Natural killer cell treated with Interleukin-12 subunit alpha and Interleukin-12 subunit beta and Interleukin-15 and Interleukin-18, amount 100 ng/mL, for 72 hours (primary cell): ENCODE results near the gene STAT3. TPM values are rescaled to one million over a fixed set of nuclear protein-coding genes. Genes with fewer than 3 reads are reported as not detected.
"Not testable (repeated sequence)": the region's sequence is repeated elsewhere in the genome, so short reads cannot be mapped to it uniquely, and the experiment has no call there.

Source experiments
- ATAC-seq, 2 donors: fragments of 150-1000 bp; cut with Tn5 transposase in 1 of 2; sonication (Bioruptor Pico), chemical (Tn5 transposase) in 1 of 2; 2 replicates each; pipeline ENCODE4 v1.10.0; 2021
- DNase-seq: peaks from one replicate; pipeline ENCODE4 v3.0.0; 2022; ENCODE audit warnings: low spot score
- H3K27ac Mint-ChIP-seq, 2 donors: 1 replicate in 1 of 2; 2 replicates in 1 of 2; pipeline ENCODE4 v1.8.0; 2022; ENCODE audit warnings: mixed read lengths in 2 of 2, mild to moderate bottlenecking in 1 of 2, moderate library complexity in 1 of 2
- H3K27me3 Mint-ChIP-seq, 2 donors: 1 replicate in 1 of 2; 2 replicates in 1 of 2; pipeline ENCODE4 v1.8.0; 2022; ENCODE audit warnings: mixed read lengths in 2 of 2
- H3K36me3 Mint-ChIP-seq: one replicate; pipeline ENCODE4 v1.8.0; 2022; ENCODE audit warnings: mixed read lengths
- H3K4me1 Mint-ChIP-seq, 2 donors: 1 replicate in 1 of 2; 2 replicates in 1 of 2; pipeline ENCODE4 v1.8.0; 2022; ENCODE audit warnings: low read depth in 2 of 2, mixed read lengths in 2 of 2, mild to moderate bottlenecking in 1 of 2
- H3K4me3 Mint-ChIP-seq: one replicate; pipeline ENCODE4 v1.8.0; 2022; ENCODE audit warnings: mixed read lengths
- H3K9me3 Mint-ChIP-seq: 2 replicates; pipeline ENCODE4 v1.8.0; 2022; ENCODE audit warnings: mixed read lengths
- total RNA-seq, 2 donors: library from RNA; stranded (reverse); gene quantifications; one replicate each; pipeline ENCODE4 v1.2.3, GENCODE V29; 2022

STAT3 gene
- total RNA-seq, 2 donors from 2014 or later, result 171 to 344 TPM

GRCh38 chr17:42271006-42271778, 117.0 kb downstream of the STAT3 start:
- ATAC-seq (peak in 1 of 2 donors; percentile 32), DNase-seq (no peak)
- peak overlapping the region; percentile 89 to 92 for H3K27ac Mint-ChIP-seq
- no peaks in the 10 kb centered on the region for H3K9me3 Mint-ChIP-seq
- H3K4me1 Mint-ChIP-seq, result peaks cover 69% of the 10 kb centered on the region in 2 donors
- H3K36me3 Mint-ChIP-seq, result peaks cover 12% of the 10 kb centered on the region
- peak overlapping the region; percentile 100 for H3K4me3 Mint-ChIP-seq
- no peaks in the 10 kb centered on the region for H3K27me3 Mint-ChIP-seq

DNA sequence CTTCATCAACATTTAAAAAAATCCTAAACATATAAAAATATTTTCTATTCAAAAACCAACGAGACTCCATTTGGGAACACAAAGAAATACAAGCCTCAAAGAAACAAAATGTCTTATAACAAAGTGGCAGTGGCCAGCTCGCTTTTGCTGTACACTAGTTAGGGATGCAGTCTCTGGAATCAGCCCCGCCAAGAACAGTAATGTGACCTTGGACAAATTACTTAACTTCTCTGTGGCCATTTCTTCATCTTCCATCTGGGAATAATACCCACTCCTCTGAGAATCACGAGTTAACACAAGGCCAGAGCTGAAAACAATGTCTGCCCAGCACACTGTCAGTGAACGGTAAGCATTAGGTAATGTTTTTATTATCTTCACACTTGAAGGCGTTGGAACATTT, 117.6 kb downstream of the STAT3 start:
- Mint-ChIP-seq H3K4me3 (peak overlapping the region; percentile 100), H3K27me3 (no peaks in the 10 kb centered on the region), H3K9me3 (no peaks in the 10 kb centered on the region), H3K4me1 (peaks cover 68 to 69% of the 10 kb centered on the region in 2 donors), H3K36me3 (peaks cover 10% of the 10 kb centered on the region), H3K27ac (peak overlapping the region; percentile 89 to 92)
- ATAC-seq, result no peak
- no peak for DNase-seq

- no peak for DNase-seq
- ATAC-seq, result no peak
- Mint-ChIP-seq H3K36me3 (peaks cover 6% of the 10 kb centered on the region), H3K27ac (peak overlapping the region; percentile 89 to 92), H3K27me3 (no peaks in the 10 kb centered on the region), H3K4me1 (peaks cover 64 to 68% of the 10 kb centered on the region in 2 donors), H3K4me3 (peak overlapping the region; percentile 18), H3K9me3 (no peaks in the 10 kb centered on the region)
These were observed 118.1 kb downstream of the STAT3 start for GRCh38 chr17:42270170-42270535.

DNA sequence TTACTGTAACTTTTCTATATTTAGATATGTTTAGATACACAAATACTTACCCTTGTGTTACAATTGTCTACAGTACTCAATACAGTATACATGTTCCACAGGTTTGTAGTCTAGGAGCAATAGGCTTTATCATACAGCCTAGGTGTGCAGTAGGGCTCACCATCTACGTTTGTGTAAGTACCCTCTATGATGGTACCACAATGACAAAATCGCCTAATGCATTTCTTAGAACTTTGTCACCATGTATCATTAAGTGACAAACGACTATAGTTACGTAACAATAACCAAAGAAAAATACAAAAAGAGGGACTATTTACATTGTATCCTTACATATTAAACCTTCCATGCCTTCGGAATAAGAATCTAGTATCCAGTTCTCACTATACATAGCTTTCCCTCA, 120.0 kb downstream of the STAT3 start:
- no peaks in the 10 kb centered on the region for H3K27me3 Mint-ChIP-seq
- H3K9me3 Mint-ChIP-seq, result no peaks in the 10 kb centered on the region
- peaks cover 5% of the 10 kb centered on the region for H3K36me3 Mint-ChIP-seq
- H3K4me3 Mint-ChIP-seq, result peak overlapping the region; percentile 36
- DNase-seq (no peak), ATAC-seq (no peak)
- peaks cover 46 to 55% of the 10 kb centered on the region in 2 donors for H3K4me1 Mint-ChIP-seq
- peak overlapping the region; percentile 83 to 89 for H3K27ac Mint-ChIP-seq

- ATAC-seq (peak; percentile 96), DNase-seq (peak; percentile 75)
- Mint-ChIP-seq H3K9me3 (no peaks in the 10 kb centered on the region), H3K4me1 (peaks cover 36 to 47% of the 10 kb centered on the region in 2 donors), H3K27ac (peak overlapping the region; percentile 94 to 97), H3K27me3 (no peaks in the 10 kb centered on the region), H3K36me3 (peaks cover 5% of the 10 kb centered on the region), H3K4me3 (peak overlapping the region; percentile 56)
These were observed 121.1 kb downstream of the STAT3 start for GRCh38 chr17:42266918-42267766.

DNA sequence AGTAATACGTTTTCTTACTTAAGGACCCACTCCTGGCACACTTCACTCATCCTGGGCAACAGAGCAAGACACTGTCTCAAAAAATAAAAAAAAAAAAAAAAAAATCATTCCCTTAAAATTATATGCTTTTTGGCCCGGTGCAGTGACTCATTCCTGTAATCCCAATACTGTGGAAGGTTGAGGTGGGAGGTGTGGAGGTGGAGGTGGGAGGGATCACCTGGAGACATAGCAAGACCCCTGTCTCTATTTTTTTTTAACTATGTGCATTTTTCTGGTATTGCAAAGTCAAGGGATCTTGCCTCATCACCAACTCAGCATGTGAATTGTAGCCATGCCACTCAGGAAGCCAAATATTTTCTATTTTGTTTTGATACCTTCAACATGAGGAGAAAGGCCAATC, 121.8 kb downstream of the STAT3 start:
- Mint-ChIP-seq H3K27ac (peak overlapping the region; percentile 94 to 97), H3K9me3 (no peaks in the 10 kb centered on the region), H3K4me3 (peak overlapping the region; percentile 56), H3K36me3 (peaks cover 5% of the 10 kb centered on the region), H3K27me3 (no peaks in the 10 kb centered on the region), H3K4me1 (peaks cover 30 to 40% of the 10 kb centered on the region in 2 donors)
- DNase-seq, result no peak
- no peak for ATAC-seq

DNA sequence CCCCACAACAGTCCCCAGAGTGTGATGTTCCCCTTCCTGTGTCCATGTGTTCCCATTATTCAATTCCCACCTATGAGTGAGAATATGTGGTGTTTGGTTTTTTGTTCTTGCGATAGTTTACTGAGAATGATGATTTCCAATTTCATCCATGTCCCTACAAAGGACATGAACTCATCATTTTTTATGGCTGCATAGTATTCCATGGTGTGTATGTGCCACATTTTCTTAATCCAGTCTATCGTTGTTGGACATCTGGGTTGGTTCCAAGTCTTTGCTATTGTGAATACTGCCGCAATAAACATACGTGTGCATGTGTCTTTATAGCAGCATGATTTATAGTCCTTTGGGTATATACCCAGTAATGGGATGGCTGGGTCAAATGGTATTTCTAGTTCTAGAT, 123.9 kb downstream of the STAT3 start:
- not testable (repeated sequence) for H3K27me3 Mint-ChIP-seq, H3K4me3 Mint-ChIP-seq, H3K36me3 Mint-ChIP-seq, H3K9me3 Mint-ChIP-seq, ATAC-seq, H3K27ac Mint-ChIP-seq, DNase-seq
- H3K4me1 Mint-ChIP-seq, result peaks cover 19 to 26% of the 10 kb centered on the region in 2 donors

Other genes starting within 250 kb of the STAT3 start
- 10 to 100 TPM; 67.4 to 73.7 TPM for gene RAB5C, start 233.5 kb downstream of the STAT3 start, total RNA-seq
- gene KCNH4, start 207.3 kb downstream of the STAT3 start, total RNA-seq, result 1 to 10 TPM in 1 of 2 donors, under 1 TPM in 1; 0.33 to 2.5 TPM
- gene HCRT, start 203.0 kb downstream of the STAT3 start, total RNA-seq, result not detected
- gene GHDC, start 193.9 kb downstream of the STAT3 start, total RNA-seq, result 10 to 100 TPM; 13.2 to 17.5 TPM
- 100 to 1,000 TPM; 131 to 209 TPM for gene STAT5B, start 112.1 kb downstream of the STAT3 start, total RNA-seq
- gene STAT5A, start 99.9 kb downstream of the STAT3 start, total RNA-seq, result 100 to 1,000 TPM; 187 to 392 TPM
- under 1 TPM in 1 of 2 donors, not detected in 1; 0.17 TPM for gene CAVIN1, start 34.8 kb upstream of the STAT3 start, total RNA-seq
- gene ATP6V0A1, start 70.4 kb upstream of the STAT3 start, total RNA-seq, result 10 to 100 TPM in 1 of 2 donors, 1 to 10 TPM in 1; 6.7 to 13.9 TPM
- gene NAGLU, start 147.8 kb upstream of the STAT3 start, total RNA-seq, result 10 to 100 TPM; 18.1 to 19.3 TPM
- gene HSD17B1, start 164.5 kb upstream of the STAT3 start, total RNA-seq, result 1 to 10 TPM in 1 of 2 donors, under 1 TPM in 1; 0.71 to 1.6 TPM
- gene COASY, start 173.7 kb upstream of the STAT3 start, total RNA-seq, result 100 to 1,000 TPM in 1 of 2 donors, 10 to 100 TPM in 1; 83.4 to 126 TPM
- 10 to 100 TPM; 66.8 to 68.4 TPM for gene MLX, start 178.7 kb upstream of the STAT3 start, total RNA-seq
- 10 to 100 TPM; 20.7 to 41.3 TPM for gene PSMC3IP, start 189.3 kb upstream of the STAT3 start, total RNA-seq
- gene RETREG3, start 220.9 kb upstream of the STAT3 start, total RNA-seq, result 10 to 100 TPM; 52.9 to 67.3 TPM
- 10 to 100 TPM; 59.1 to 99.4 TPM for gene TUBG1, start 221.2 kb upstream of the STAT3 start, total RNA-seq